Measurements from ENCODE around the gene SGCD.

SGCD gene

DNA sequence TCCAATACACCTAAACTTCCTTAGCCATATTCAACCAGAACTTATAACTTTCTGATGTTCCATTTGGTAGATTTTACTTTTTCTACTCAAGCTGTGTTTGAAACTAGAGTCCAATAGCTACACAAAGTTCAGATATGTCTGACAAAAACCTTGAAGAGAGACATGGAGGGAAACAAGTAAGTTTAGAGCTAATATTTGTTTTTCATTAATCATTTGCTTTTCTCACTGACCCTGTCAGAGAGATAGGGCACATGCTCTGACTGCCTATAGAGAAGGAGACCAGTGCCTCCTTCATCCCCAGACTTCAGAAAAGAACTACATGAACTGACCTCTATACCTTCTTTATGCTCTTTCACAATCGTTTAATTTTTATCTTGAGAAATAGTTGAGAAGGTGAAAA, 366.1 kb downstream of the SGCD start:
- Histone ChIP-seq H3K4me3 (replicated peaks; ENCODE audit: insufficient read depth, low read length) (no peak overlapping the region), H3K27ac (replicated peaks) (no peak overlapping the region), H3K27me3 (ENCODE audit: insufficient read depth, poor library complexity, severe bottlenecking) (peaks cover 4% of the 10 kb centered on the region)
- TF ChIP-seq GABPA (IDR thresholded peaks at IDR 0.05; ENCODE audit: low read depth) (no peak), POLR2AphosphoS5 (IDR thresholded peaks at IDR 0.05; ENCODE audit: low read depth) (no peak), SPI1 (IDR thresholded peaks at IDR 0.05; ENCODE audit: borderline replicate concordance, low read depth) (no peak)
- TF ChIP-seq, protein P1, sequence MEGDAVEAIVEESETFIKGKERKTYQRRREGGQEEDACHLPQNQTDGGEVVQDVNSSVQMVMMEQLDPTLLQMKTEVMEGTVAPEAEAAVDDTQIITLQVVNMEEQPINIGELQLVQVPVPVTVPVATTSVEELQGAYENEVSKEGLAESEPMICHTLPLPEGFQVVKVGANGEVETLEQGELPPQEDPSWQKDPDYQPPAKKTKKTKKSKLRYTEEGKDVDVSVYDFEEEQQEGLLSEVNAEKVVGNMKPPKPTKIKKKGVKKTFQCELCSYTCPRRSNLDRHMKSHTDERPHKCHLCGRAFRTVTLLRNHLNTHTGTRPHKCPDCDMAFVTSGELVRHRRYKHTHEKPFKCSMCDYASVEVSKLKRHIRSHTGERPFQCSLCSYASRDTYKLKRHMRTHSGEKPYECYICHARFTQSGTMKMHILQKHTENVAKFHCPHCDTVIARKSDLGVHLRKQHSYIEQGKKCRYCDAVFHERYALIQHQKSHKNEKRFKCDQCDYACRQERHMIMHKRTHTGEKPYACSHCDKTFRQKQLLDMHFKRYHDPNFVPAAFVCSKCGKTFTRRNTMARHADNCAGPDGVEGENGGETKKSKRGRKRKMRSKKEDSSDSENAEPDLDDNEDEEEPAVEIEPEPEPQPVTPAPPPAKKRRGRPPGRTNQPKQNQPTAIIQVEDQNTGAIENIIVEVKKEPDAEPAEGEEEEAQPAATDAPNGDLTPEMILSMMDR (IDR thresholded peaks at IDR 0.05; ENCODE audit: insufficient read depth, low read length): no peak
- TF ChIP-seq, protein P2, sequence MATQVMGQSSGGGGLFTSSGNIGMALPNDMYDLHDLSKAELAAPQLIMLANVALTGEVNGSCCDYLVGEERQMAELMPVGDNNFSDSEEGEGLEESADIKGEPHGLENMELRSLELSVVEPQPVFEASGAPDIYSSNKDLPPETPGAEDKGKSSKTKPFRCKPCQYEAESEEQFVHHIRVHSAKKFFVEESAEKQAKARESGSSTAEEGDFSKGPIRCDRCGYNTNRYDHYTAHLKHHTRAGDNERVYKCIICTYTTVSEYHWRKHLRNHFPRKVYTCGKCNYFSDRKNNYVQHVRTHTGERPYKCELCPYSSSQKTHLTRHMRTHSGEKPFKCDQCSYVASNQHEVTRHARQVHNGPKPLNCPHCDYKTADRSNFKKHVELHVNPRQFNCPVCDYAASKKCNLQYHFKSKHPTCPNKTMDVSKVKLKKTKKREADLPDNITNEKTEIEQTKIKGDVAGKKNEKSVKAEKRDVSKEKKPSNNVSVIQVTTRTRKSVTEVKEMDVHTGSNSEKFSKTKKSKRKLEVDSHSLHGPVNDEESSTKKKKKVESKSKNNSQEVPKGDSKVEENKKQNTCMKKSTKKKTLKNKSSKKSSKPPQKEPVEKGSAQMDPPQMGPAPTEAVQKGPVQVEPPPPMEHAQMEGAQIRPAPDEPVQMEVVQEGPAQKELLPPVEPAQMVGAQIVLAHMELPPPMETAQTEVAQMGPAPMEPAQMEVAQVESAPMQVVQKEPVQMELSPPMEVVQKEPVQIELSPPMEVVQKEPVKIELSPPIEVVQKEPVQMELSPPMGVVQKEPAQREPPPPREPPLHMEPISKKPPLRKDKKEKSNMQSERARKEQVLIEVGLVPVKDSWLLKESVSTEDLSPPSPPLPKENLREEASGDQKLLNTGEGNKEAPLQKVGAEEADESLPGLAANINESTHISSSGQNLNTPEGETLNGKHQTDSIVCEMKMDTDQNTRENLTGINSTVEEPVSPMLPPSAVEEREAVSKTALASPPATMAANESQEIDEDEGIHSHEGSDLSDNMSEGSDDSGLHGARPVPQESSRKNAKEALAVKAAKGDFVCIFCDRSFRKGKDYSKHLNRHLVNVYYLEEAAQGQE (IDR thresholded peaks at IDR 0.05; ENCODE audit: insufficient replicate concordance, low read depth): no peak
- DNase-seq (ENCODE audit: low read depth in 1 of 2, low spot score in 1 of 2): no peak

DNA sequence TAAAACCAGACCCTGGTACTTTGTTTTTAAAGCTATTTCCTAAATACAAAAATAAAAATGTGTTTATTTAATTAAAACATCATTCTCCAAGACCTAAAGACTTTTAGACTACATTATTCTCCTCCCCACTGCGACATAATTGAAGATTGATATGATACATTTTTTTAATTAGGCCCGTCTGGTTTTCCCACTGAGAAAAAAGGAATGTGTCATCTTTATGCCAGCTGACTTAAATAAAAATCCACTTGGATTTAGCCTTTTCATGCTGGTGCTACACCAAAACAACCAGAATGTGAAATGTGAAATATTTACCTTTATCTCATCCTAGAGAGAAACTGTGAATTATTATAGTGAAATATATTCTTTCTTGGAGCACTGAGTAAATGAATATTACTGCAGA, 367.6 kb downstream of the SGCD start:
- no peak for TF ChIP-seq GABPA (IDR thresholded peaks at IDR 0.05; ENCODE audit: low read depth)
- TF ChIP-seq, protein P2 (IDR thresholded peaks at IDR 0.05; ENCODE audit: insufficient replicate concordance, low read depth): no peak
- TF ChIP-seq SPI1 (IDR thresholded peaks at IDR 0.05; ENCODE audit: borderline replicate concordance, low read depth): no peak
- no peak for TF ChIP-seq POLR2AphosphoS5 (IDR thresholded peaks at IDR 0.05; ENCODE audit: low read depth)
- TF ChIP-seq, protein P1 (IDR thresholded peaks at IDR 0.05; ENCODE audit: insufficient read depth, low read length): no peak

DNA sequence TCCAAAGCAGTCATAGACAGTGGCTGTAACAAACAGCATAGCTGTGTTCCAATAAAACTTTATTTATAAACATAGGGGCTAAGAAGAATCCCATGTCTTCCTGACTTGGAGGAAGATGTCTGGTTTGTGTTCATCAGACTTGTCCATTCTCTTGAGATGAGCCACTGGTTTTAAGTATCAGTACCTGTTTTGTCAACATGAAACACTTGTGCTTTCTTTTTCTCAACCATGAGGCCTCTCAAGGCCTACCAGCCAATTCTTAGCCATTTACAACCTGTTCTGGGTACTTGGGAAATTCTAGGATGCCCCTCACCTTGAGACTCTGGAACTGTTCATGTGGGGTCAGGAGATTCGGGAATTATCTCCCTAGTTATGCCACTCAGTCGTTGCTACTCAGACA, 368.8 kb downstream of the SGCD start:
- Histone ChIP-seq H3K4me3 (replicated peaks; ENCODE audit: insufficient read depth, low read length) (no peak overlapping the region), H3K27ac (replicated peaks) (no peak overlapping the region), H3K27me3 (ENCODE audit: insufficient read depth, poor library complexity, severe bottlenecking) (no peaks in the 10 kb centered on the region)
- TF ChIP-seq, protein P1 (IDR thresholded peaks at IDR 0.05; ENCODE audit: insufficient read depth, low read length): no peak
- TF ChIP-seq, protein P2 (IDR thresholded peaks at IDR 0.05; ENCODE audit: insufficient replicate concordance, low read depth): no peak
- TF ChIP-seq GABPA (IDR thresholded peaks at IDR 0.05; ENCODE audit: low read depth) (no peak), SPI1 (IDR thresholded peaks at IDR 0.05; ENCODE audit: borderline replicate concordance, low read depth) (no peak), POLR2AphosphoS5 (IDR thresholded peaks at IDR 0.05; ENCODE audit: low read depth) (no peak)
- DNase-seq (ENCODE audit: low read depth in 1 of 2, low spot score in 1 of 2): no peak

More for the DNA sequence above, 367.6 kb downstream of the SGCD start:
- peaks cover 2% of the 10 kb centered on the region for H3K27me3 ChIP-seq (ENCODE audit: insufficient read depth, poor library complexity, severe bottlenecking)
- no peak for DNase-seq (ENCODE audit: low read depth in 1 of 2, low spot score in 1 of 2)
- no peak overlapping the region for H3K27ac ChIP-seq (replicated peaks)
- H3K4me3 ChIP-seq (replicated peaks; ENCODE audit: insufficient read depth, low read length): no peak overlapping the region
